DMS53 (cell line): ENCODE data around the gene IGF1R.
"Not testable (repeated sequence)": the region's sequence is repeated elsewhere in the genome, so short reads cannot be mapped to it uniquely, and the experiment has no call there.

Experiments
- DNase-seq: peaks from one replicate; lab custom pipeline; 2025; lab: John Stamatoyannopoulos, UW

IGF1R gene

GRCh38 chr15:98647774-98648653 lies at the start of gene IGF1R:
IGF1R (plus strand) TSS chr15:98648539; CDS start chr15:98649582, 1,043 bp downstream.
- DNase-seq, result peak; percentile 94

- DNase-seq, result peak; percentile 71
Measured at GRCh38 chr15:98599909-98600691, 48.2 kb upstream of the IGF1R start.

GRCh38 chr15:98604983-98605382 lies 43.4 kb upstream of the IGF1R start:
- DNase-seq, result no peak

- DNase-seq, result no peak
Measured at GRCh38 chr15:98609144-98609852, 39.0 kb upstream of the IGF1R start.

GRCh38 chr15:98610991-98611390 lies 37.3 kb upstream of the IGF1R start:
- DNase-seq, result no peak

- DNase-seq, result peak; percentile 87
Measured at GRCh38 chr15:98611808-98612207, 36.5 kb upstream of the IGF1R start.

- peak; percentile 7 for DNase-seq
Measured at GRCh38 chr15:98612490-98613110, 35.7 kb upstream of the IGF1R start.

GRCh38 chr15:98614681-98615080 lies 33.7 kb upstream of the IGF1R start:
- DNase-seq, result no peak

GRCh38 chr15:98616397-98616796 lies 31.9 kb upstream of the IGF1R start:
- DNase-seq, result no peak

GRCh38 chr15:98617328-98617980 lies 30.9 kb upstream of the IGF1R start:
- DNase-seq, result no peak

- not testable (repeated sequence) for DNase-seq
Measured at GRCh38 chr15:98618576-98618975, 29.8 kb upstream of the IGF1R start.

GRCh38 chr15:98620020-98620419 lies 28.3 kb upstream of the IGF1R start:
- DNase-seq, result no peak

GRCh38 chr15:98621021-98621420 lies 27.3 kb upstream of the IGF1R start:
- no peak for DNase-seq

GRCh38 chr15:98625614-98626013 lies 22.7 kb upstream of the IGF1R start:
- no peak for DNase-seq

GRCh38 chr15:98626153-98626552 lies 22.2 kb upstream of the IGF1R start:
- DNase-seq, result no peak

GRCh38 chr15:98628216-98628615 lies 20.1 kb upstream of the IGF1R start:
- no peak for DNase-seq

GRCh38 chr15:98635848-98636247 lies 12.5 kb upstream of the IGF1R start:
- no peak for DNase-seq

- no peak for DNase-seq
Measured at GRCh38 chr15:98643115-98643514, 5.2 kb upstream of the IGF1R start.

- DNase-seq, result no peak
Measured at GRCh38 chr15:98646546-98647025, 1.8 kb upstream of the IGF1R start.

GRCh38 chr15:98647026-98647773 lies 1.1 kb upstream of the IGF1R start:
- peak; percentile 88 for DNase-seq
